GM10847 (cell line): Measurements from ENCODE around the gene DDRGK1.

Experiments used
- POLR2A ChIP-seq: IDR thresholded peaks from 2 replicates; pipeline ENCODE4 v1.6.1; 2011; ENCODE audit not compliant: insufficient read length; ENCODE audit errors: extremely low read depth

Gene DDRGK1

DNA sequence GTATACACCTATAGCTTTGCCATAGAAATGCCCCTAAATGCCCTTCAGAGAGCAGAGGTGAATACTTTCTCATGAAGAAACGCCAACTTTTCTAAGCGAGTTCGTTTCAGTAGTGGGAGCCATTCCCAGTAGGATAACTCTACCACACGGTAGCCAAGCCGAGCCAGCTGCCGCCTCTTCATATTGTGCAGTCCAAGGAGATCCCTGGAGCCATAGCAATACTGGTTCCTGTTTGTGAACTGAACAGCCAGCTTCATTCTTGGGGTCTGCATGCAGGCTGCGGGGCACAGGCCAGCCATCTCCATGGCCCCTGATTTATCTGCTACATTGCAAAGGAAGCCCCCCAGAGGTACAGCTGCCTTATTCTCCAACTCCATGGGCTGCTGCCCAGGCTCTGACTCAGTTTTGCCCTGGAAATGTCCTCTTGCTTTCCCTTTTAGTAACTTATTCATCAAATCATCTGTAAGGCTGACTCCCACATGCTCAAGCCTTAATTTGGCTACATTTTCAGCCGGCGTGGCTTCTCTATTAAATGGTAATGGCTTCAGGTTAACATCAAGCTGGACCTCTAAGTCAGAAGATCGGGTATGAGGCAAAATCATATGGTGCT is 57.6 kb downstream of the DDRGK1 start:
- TF ChIP-seq POLR2A, result no peak

DNA sequence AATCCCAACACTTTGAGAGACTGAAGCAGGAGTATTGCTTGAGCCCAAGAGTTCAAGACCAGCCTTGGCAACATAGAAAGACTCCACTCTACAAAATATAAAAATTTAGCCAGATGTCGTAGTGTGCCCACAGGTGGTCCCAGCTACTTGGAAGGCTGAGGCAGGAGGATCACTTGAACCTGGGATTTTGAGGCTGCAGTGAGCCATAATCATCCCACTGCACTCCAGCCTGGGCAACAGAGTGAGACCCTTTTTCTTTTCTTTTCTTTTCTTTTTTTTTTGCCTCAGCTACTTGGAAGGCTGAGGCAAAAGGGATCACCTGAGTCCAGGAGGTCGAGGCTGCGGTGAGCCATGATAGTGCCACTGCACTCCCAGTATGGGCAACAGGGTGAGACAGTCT is 62.7 kb downstream of the DDRGK1 start:
- TF ChIP-seq POLR2A, result no peak
